Erythroblast (primary cell): ENCODE results near the gene SLC9A3.

Experiments
- GATA1 ChIP-seq: IDR thresholded peaks from 2 replicates; pipeline ENCODE4 v1.6.1; 2011; ENCODE audit warnings: low read depth, mild to moderate bottlenecking, control low read depth, low read length, moderate library complexity
- POLR2A ChIP-seq: IDR thresholded peaks from 2 replicates; pipeline ENCODE4 v1.6.1; 2011; ENCODE audit warnings: mild to moderate bottlenecking, low read length

- TF ChIP-seq POLR2A (no peak), GATA1 (no peak)
Observed at GRCh38 chr5:516338-516925, 7.8 kb downstream of the SLC9A3 start.
